Measurements from ENCODE around the gene CREB5. TPM values are rescaled to one million over a fixed set of nuclear protein-coding genes. Genes with fewer than 3 reads are reported as not detected.

Gene CREB5
- total and polyA plus RNA-seq, 2 donors (not counting 3 experiments of a cell fraction or from before 2014, with no cell fraction given), result 19.6 to 28.4 TPM

GRCh38 chr7:28376634-28377033 lies 35.7 kb upstream of the CREB5 start:
- H2AFZ ChIP-seq (ENCODE audit: low read depth, low read length), result no peak overlapping the region
- no peaks in the 10 kb centered on the region for H4K20me1 ChIP-seq (replicated peaks; ENCODE audit: control insufficient read depth, extremely low read depth, insufficient read depth, low read length)
- ChIA-PET CTCF (interaction anchor here (1.6 kb wide), 1 partner anchor 18 kb away, joined by 3 read pairs; no protein-coding TSS in a partner anchor), POLR2A (no interaction called here)
- H3K4me3 ChIP-seq (replicated peaks in 1 of 3; ENCODE audit: insufficient read depth in 1 of 3, low read depth in 1 of 3, low read length in 3 of 3), result no peak overlapping the region
- H3K27ac ChIP-seq (ENCODE audit: insufficient read depth, low read depth, low read length), result no peak overlapping the region
- H3K36me3 ChIP-seq (ENCODE audit: control insufficient read depth in 2 of 2, extremely low read depth in 1 of 2, insufficient read depth in 2 of 2, low read length in 2 of 2), result no peaks in the 10 kb centered on the region
- dilution Hi-C loops (cut with MboI; ENCODE audit: extremely low pct_ligation_motif_present, low sequenced_read_pairs) (no loop called here), intact Hi-C loops (cut with micrococcal nuclease) (no loop called here)
- H3K4me2 ChIP-seq (ENCODE audit: insufficient read depth, low read length), result no peak overlapping the region
- no peaks in the 10 kb centered on the region for H3K9me3 ChIP-seq (replicated peaks; ENCODE audit: control insufficient read depth, insufficient read depth, low read length)
- no peak for DNase-seq (ENCODE audit: low read depth, low spot score)
- H3K79me2 ChIP-seq (ENCODE audit: control insufficient read depth, insufficient read depth, low read length), result no peaks in the 10 kb centered on the region
- no peaks in the 10 kb centered on the region for H3K4me1 ChIP-seq (ENCODE audit: control insufficient read depth, extremely low read depth, insufficient read depth, low read length)
- no TSS peak for BruUV-seq (replicated peaks)
- H3K9ac ChIP-seq (replicated peaks; ENCODE audit: extremely low read depth, insufficient read depth, low read length), result no peak overlapping the region
- no peaks in the 10 kb centered on the region for H3K9me1 ChIP-seq (replicated peaks; ENCODE audit: control insufficient read depth, extremely low read depth, insufficient read depth, low read length)
- TF ChIP-seq MYC (IDR thresholded peaks at IDR 0.05; ENCODE audit: low read depth, low read length) (no peak), FOS (IDR thresholded peaks at IDR 0.05; ENCODE audit: borderline replicate concordance, insufficient read depth, low read length) (no peak), GATA2 (IDR thresholded peaks at IDR 0.05; ENCODE audit: insufficient read depth, insufficient read length, low read depth, low read length) (no peak), POLR2A (IDR thresholded peaks at IDR 0.05; ENCODE audit: low read depth, low read length) (no peak), JUN (IDR thresholded peaks at IDR 0.05; ENCODE audit: borderline replicate concordance, insufficient read depth, insufficient read length, low read depth) (no peak), CTCF (IDR thresholded peaks at IDR 0.05; ENCODE audit: extremely low read depth in 1 of 2, insufficient read depth in 1 of 2, low read depth in 1 of 2, low read length in 2 of 2) (no peak), POLR2AphosphoS5 (IDR thresholded peaks at IDR 0.05; ENCODE audit: insufficient read depth, low read depth, low read length) (no peak), MAX (IDR thresholded peaks at IDR 0.05; ENCODE audit: insufficient read depth, insufficient read length) (no peak)
- no peaks in the 10 kb centered on the region for H3K27me3 ChIP-seq (ENCODE audit: control insufficient read depth in 2 of 2, insufficient read depth in 2 of 2, low read length in 2 of 2)
- no peak for FAIRE-seq

All from endothelial cell of umbilical vein (primary cell).